ENCODE measurements around the gene ZNF639. TPM values are rescaled to one million over a fixed set of nuclear protein-coding genes. Genes with fewer than 3 reads are reported as not detected.

Gene ZNF639
- polyA plus RNA-seq, 10 donors: 33.1 to 45.9 (median 39.2) TPM

Other genes with a start within 250 kb of the ZNF639 start
- gene PIK3CA, start 174.7 kb upstream of the ZNF639 start, polyA plus RNA-seq (ENCODE audit: insufficient read length in 10 of 10): 10 to 100 TPM; 20.1 to 30.0 (median 24.2) TPM
- 1 to 10 TPM; 2.1 to 8.4 (median 3.9) TPM for gene KCNMB3, start 71.9 kb upstream of the ZNF639 start, polyA plus RNA-seq (ENCODE audit: insufficient read length in 10 of 10)
- 10 to 100 TPM; 35.9 to 63.6 (median 42.0) TPM for gene MFN1, start 24.7 kb downstream of the ZNF639 start, polyA plus RNA-seq (ENCODE audit: insufficient read length in 10 of 10)
- gene GNB4, start 128.4 kb downstream of the ZNF639 start, polyA plus RNA-seq (ENCODE audit: insufficient read length in 10 of 10): 10 to 100 TPM; 30.9 to 43.8 (median 35.4) TPM
- 10 to 100 TPM; 35.2 to 61.4 (median 43.6) TPM for gene ACTL6A, start 239.9 kb downstream of the ZNF639 start, polyA plus RNA-seq (ENCODE audit: insufficient read length in 10 of 10)